Medulla oblongata (tissue), 1 donor: ENCODE results near the gene METRNL.
"Not testable (repeated sequence)": the region's sequence is repeated elsewhere in the genome, so short reads cannot be mapped to it uniquely, and the experiment has no call there.

Source experiments
- DNase-seq: peaks from one replicate; pipeline ENCODE4 v3.0.0-alpha.2; 2015; ENCODE audit errors: extremely low spot score

METRNL gene

GRCh38 chr17:83079352-83079747 lies at the start of gene METRNL:
Gene METRNL (plus strand): TSS chr17:83079609. CDS start chr17:83079816, 207 bp downstream.
- peak; percentile 55 for DNase-seq

DNA sequence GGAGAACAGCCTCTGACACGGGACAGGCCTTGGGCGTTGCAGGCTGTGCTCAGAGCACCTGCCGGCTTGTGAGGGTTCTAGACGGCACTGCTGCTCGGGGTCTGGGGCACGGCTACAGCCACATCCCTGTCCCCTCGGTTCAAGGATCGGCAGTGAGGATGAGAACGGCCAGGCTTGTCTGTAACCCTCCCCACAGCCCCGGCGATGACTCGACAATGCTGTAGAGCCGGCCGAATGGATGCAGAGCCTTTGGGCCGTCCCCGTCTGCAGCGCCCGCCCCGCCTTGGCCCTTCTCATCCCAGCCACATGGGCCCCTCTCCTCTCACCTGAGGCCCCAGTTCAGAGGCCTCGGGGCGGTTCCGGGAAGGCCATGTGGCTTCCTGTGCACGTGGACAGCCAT lies 49.0 kb upstream of the METRNL start:
- no peak for DNase-seq

DNA sequence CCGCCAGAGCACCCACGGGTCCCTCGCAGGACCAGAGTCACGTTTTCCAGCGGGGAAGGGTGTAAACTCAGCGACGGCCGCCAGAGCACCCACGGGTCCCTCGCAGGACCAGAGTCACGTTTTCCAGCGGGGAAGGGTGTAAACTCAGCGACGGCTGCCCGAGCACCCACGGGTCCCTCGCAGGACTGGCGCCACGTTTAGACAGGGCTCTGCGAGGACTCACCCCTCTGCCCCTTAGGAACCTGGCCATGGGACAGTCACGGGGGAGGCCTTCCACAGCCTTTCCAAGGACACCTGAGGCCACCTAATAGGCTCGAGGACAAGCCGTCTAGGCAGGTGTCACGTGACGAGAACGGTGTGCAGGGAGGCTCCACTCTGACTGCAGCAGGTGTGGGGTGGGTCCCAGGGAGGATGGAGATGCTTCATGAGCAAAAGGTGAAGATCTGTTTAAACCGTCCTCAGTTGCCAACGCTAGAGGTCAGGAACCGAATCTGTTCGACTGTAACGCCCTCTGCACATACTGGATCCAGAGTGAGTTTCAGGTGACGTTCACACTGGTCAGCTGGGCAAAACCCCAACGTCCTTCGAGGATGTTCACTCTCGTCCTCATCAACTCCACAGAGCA lies 48.0 kb upstream of the METRNL start:
- no peak for DNase-seq

DNA sequence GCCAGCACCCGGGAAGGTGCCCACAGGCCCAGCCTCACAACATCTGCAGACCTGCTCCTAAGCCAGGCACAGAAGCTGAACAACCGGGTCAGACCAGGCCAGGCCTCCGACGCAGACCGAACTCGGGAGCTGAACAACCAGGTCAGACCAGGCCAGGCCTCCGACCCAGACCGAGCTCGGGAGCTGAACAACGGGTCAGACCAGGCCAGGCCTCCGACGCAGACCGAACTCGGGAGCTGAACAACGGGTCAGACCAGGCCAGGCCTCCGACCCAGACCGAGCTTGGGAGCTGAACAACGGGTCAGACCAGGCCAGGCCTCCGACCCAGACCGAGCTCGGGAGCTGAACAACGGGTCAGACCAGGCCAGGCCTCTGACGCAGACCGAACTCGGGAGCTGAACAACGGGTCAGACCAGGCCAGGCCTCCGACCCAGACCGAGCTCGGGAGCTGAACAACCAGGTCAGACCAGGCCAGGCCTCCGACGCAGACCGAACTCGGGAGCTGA lies 47.4 kb upstream of the METRNL start:
- DNase-seq: not testable (repeated sequence)

- no peak for DNase-seq
These were observed 46.6 kb upstream of the METRNL start for GRCh38 chr17:83032781-83033180.

DNA sequence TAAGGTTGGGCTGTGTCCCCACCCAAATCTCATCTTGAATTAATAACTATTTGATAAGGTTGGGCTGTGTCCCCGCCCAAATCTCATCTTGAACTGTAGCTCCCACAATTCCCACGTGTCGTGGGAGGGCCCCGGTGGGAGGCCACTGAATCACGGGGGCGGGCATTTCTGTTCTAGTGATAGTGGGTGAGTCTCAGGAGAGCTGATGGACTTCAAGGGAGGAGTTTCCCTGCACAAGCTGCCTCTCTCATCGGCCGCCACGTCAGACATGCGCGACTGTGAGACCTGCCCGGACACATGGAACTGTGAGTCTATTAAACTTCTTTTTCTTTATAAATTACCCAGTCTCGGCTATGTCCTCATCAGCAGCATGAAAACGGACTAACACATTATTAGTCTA lies 44.9 kb upstream of the METRNL start:
- DNase-seq: no peak

GRCh38 chr17:83035722-83036121 lies 43.7 kb upstream of the METRNL start:
- DNase-seq: no peak

- DNase-seq: no peak
These were observed 43.2 kb upstream of the METRNL start for GRCh38 chr17:83036193-83036592.

- no peak for DNase-seq
These were observed 42.7 kb upstream of the METRNL start for GRCh38 chr17:83036666-83037065.

DNA sequence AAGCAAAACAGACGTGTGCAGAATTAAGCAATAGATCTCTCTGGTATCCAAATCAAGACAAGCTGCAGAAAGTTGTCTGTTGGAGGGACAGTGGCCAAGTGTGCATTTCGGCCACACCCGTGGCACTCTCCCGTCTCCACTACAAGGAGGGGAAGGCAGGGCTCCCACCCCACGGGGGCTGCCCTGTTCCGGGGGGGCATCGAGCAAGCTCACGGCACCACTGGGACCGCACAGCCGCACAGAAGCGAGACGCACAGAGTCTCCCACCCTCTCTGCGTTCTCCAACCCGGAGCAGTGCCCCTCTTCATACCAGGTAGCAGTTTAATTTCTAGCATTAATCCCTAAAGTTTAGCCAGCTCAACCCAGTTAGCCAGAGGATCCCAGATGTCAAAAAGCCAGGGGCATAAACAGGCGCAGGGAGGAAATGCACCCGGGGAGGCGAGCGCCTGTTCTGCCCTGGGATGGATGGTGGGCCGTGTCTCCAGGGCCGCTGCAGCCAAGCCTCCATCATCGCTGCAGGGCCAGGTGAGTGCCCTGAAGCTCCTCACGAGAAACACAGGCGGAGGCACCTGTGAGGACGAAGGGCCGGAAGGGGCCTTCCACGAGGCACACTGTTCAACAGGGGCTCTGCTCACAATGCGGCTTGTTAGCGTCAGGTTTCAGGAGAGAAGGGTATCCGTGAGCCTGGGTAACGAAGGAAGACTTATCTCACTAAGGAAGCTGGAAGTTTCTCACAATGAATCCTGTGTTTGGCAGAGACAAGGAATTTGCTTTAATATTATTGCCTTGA lies 42.1 kb upstream of the METRNL start:
- DNase-seq: no peak

- DNase-seq: no peak
These were observed 41.6 kb upstream of the METRNL start for GRCh38 chr17:83037874-83038165.

DNA sequence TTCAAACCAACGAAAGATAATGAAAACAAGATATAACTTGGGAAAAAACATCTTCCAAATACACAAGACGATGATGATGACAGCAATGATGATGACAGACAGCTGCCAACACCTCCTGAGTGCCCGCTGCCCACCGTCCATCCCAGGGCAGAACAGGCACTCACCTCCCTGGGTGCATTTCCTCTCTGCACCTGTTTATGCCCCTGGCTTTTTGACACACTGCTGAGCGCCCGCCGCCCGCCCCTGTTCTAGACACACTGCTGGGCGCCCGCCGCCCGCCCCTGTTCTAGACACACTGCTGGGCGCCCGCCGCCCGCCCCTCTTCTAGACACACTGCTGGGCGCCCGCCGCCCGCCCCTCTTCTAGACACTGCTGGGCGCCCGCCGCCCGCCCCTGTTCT lies 40.4 kb upstream of the METRNL start:
- not testable (repeated sequence) for DNase-seq

GRCh38 chr17:83041305-83041704 lies 38.1 kb upstream of the METRNL start:
- DNase-seq: no peak

DNA sequence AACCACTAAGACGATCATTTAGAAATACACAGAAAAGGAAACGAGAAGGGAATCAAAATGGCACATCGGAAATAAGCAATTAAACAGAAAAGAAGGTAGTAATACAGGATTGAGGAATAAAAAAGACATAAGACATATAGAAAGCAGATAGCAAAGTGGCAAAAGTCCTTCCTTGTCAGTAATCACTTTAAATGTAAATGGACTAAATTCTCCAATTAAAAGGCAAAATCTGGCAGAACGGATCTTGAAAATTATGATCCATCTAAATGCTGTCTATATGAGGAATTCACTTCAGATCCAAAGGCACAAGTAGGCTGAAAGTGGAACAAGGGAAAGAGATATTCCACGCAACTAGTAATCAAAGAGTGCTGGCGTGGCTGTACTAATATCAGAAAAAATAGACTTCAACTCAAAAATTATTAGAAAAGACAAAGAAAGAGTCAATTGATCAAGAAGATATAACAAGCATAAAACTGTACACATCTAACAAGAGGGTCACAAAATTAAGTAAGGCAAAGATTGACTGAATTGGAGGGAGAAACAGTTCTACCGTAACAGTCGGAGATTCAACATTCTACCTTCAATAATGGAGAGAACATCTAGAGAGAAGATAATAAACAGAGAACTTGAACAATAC lies 36.8 kb upstream of the METRNL start:
- DNase-seq: no peak

DNA sequence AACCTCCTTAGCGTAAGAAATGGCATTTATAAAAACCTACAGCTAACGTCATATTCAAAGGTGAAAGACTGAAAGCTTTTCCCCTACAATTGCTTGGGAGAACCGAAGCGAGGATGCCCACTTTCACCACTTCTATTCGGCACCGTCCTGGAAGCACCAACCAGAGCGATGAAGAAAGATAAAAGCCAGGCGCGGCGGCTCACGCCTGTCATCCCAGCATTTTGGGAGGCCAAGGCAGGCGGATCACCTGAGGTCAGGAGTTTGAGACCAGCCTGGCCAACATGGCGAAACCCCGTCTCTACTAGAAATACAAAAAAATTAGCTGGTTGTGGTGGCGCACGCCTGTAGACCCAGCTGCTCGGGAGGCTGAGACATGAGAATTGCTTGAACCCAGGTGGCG lies 34.9 kb upstream of the METRNL start:
- not testable (repeated sequence) for DNase-seq

- DNase-seq: no peak
These were observed 32.8 kb upstream of the METRNL start for GRCh38 chr17:83046448-83047181.

GRCh38 chr17:83047182-83047478 lies 32.3 kb upstream of the METRNL start:
- DNase-seq: no peak

GRCh38 chr17:83047818-83048475 lies 31.5 kb upstream of the METRNL start:
- not testable (repeated sequence) for DNase-seq

- DNase-seq: no peak
These were observed 28.6 kb upstream of the METRNL start for GRCh38 chr17:83050651-83051395.

- DNase-seq: peak; percentile 99
These were observed 27.8 kb upstream of the METRNL start for GRCh38 chr17:83051396-83052240.
